ENCODE data around the gene RDH5. TPM values are rescaled to one million over a fixed set of nuclear protein-coding genes. Genes with fewer than 3 reads are reported as not detected.

The RDH5 gene
- total RNA-seq, 3 donors from 2014 or later = 18.9 to 90.9 (median 21.6) TPM

DNA sequence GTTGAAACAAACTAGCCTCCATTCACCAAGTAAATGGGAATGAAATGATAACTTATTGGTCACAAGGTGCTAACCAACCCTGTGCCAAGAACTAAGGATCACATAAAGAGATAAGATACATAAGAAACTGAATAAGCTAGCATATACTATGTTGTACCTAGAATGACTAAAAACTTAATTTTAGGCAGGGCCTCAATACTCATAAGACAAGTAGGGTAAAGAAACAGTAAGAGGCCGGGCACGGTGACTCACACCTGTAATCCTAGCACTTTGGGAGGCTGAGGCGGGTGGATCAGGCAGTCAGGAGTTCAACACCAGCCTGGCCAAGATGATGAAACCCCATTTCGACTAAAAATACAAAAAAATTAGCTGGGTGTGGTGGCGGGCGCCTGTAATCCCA is 40.5 kb downstream of the RDH5 start:
- no peak for TF ChIP-seq POLR2A (IDR thresholded peaks at IDR 0.05)
- TF ChIP-seq, protein P1, sequence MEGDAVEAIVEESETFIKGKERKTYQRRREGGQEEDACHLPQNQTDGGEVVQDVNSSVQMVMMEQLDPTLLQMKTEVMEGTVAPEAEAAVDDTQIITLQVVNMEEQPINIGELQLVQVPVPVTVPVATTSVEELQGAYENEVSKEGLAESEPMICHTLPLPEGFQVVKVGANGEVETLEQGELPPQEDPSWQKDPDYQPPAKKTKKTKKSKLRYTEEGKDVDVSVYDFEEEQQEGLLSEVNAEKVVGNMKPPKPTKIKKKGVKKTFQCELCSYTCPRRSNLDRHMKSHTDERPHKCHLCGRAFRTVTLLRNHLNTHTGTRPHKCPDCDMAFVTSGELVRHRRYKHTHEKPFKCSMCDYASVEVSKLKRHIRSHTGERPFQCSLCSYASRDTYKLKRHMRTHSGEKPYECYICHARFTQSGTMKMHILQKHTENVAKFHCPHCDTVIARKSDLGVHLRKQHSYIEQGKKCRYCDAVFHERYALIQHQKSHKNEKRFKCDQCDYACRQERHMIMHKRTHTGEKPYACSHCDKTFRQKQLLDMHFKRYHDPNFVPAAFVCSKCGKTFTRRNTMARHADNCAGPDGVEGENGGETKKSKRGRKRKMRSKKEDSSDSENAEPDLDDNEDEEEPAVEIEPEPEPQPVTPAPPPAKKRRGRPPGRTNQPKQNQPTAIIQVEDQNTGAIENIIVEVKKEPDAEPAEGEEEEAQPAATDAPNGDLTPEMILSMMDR (IDR thresholded peaks at IDR 0.05) = no peak
- TF ChIP-seq POLR2AphosphoS5 (IDR thresholded peaks at IDR 0.05) = no peak
- Histone ChIP-seq H3K9me3 (no peaks in the 10 kb centered on the region), H3K4me1 (no peaks in the 10 kb centered on the region), H3K4me3 (no peak overlapping the region), H3K27me3 (no peaks in the 10 kb centered on the region), H3K27ac (no peak overlapping the region), H3K36me3 (no peaks in the 10 kb centered on the region)
- no peak for DNase-seq (ENCODE audit: low spot score in 2 of 2)
- intact Hi-C loops (cut with DNase I; ENCODE audit: low total_unique reads) = no loop called here

- intact Hi-C loops (cut with DNase I; ENCODE audit: low total_unique reads) = no loop called here
- Histone ChIP-seq H3K4me3 (no peak overlapping the region), H3K27me3 (no peaks in the 10 kb centered on the region), H3K36me3 (no peaks in the 10 kb centered on the region), H3K9me3 (no peaks in the 10 kb centered on the region), H3K27ac (no peak overlapping the region), H3K4me1 (no peaks in the 10 kb centered on the region)
- TF ChIP-seq POLR2AphosphoS5 (IDR thresholded peaks at IDR 0.05) = no peak
- TF ChIP-seq, protein P1 (IDR thresholded peaks at IDR 0.05) = no peak
- no peak for TF ChIP-seq POLR2A (IDR thresholded peaks at IDR 0.05)
- no peak for DNase-seq (ENCODE audit: low spot score in 2 of 2)
Observed at GRCh38 chr12:55762646-55763045, 42.5 kb downstream of the RDH5 start.

- Histone ChIP-seq H3K9me3 (no peaks in the 10 kb centered on the region), H3K4me3 (no peak overlapping the region), H3K4me1 (no peaks in the 10 kb centered on the region), H3K27ac (no peak overlapping the region), H3K27me3 (no peaks in the 10 kb centered on the region), H3K36me3 (no peaks in the 10 kb centered on the region)
- intact Hi-C loops (cut with DNase I; ENCODE audit: low total_unique reads) = no loop called here
- TF ChIP-seq POLR2AphosphoS5 (IDR thresholded peaks at IDR 0.05) (no peak), POLR2A (IDR thresholded peaks at IDR 0.05) (no peak)
- TF ChIP-seq, protein P1 (IDR thresholded peaks at IDR 0.05) = no peak
- DNase-seq (ENCODE audit: low spot score in 2 of 2) = no peak
Observed at GRCh38 chr12:55765736-55766290, 45.6 kb downstream of the RDH5 start.

GRCh38 chr12:55767156-55767555 is 47.0 kb downstream of the RDH5 start:
- TF ChIP-seq POLR2AphosphoS5 (IDR thresholded peaks at IDR 0.05) = no peak
- TF ChIP-seq, protein P1 (IDR thresholded peaks at IDR 0.05) = no peak
- TF ChIP-seq POLR2A (IDR thresholded peaks at IDR 0.05) = no peak
- no peaks in the 10 kb centered on the region for H3K27me3 ChIP-seq
- H3K4me3 ChIP-seq = no peak overlapping the region
- intact Hi-C loops (cut with DNase I; ENCODE audit: low total_unique reads) = no loop called here
- DNase-seq (ENCODE audit: low spot score in 2 of 2) = no peak
- no peaks in the 10 kb centered on the region for H3K4me1 ChIP-seq
- no peaks in the 10 kb centered on the region for H3K36me3 ChIP-seq
- H3K9me3 ChIP-seq = no peaks in the 10 kb centered on the region
- H3K27ac ChIP-seq = no peak overlapping the region

DNA sequence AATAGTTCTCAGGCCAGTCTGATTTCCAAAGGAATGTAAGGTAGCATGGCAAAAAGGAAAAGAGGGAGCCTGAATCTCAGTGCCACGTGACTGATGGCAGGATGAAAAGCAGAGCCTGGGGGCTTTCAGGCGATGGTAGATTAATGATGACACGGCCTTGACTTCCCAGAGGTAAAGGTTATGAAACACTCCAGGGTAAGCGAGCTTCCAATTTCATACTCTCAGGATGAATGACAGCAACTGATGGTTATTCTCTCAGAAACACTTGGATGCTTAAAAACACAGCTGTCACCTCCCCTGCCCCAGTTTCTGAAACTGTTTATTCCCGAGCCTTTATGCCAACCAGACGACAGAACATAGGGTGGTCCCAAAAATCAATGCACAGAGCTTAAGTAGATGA is 51.5 kb downstream of the RDH5 start:
- no peak for DNase-seq (ENCODE audit: low spot score in 2 of 2)
- H3K36me3 ChIP-seq = no peaks in the 10 kb centered on the region
- no peaks in the 10 kb centered on the region for H3K9me3 ChIP-seq
- no peak overlapping the region for H3K27ac ChIP-seq
- intact Hi-C loops (cut with DNase I; ENCODE audit: low total_unique reads) = loop anchor here (1.0 kb wide), 1 partner anchor 27 kb away; no protein-coding TSS in a partner anchor
- no peak for TF ChIP-seq POLR2A (IDR thresholded peaks at IDR 0.05)
- TF ChIP-seq, protein P1 (IDR thresholded peaks at IDR 0.05) = no peak
- TF ChIP-seq POLR2AphosphoS5 (IDR thresholded peaks at IDR 0.05) = no peak
- no peak overlapping the region for H3K4me3 ChIP-seq
- no peaks in the 10 kb centered on the region for H3K4me1 ChIP-seq
- no peaks in the 10 kb centered on the region for H3K27me3 ChIP-seq

Other genes with a start within 250 kb of the RDH5 start
- gene OR6C68, start 228.0 kb upstream of the RDH5 start, total RNA-seq = not detected
- not detected for gene OR6C4, start 170.8 kb upstream of the RDH5 start, total RNA-seq
- gene OR2AP1, start 147.9 kb upstream of the RDH5 start, total RNA-seq = not detected
- not detected for gene OR10P1, start 83.5 kb upstream of the RDH5 start, total RNA-seq
- 100 to 1,000 TPM in 1 of 3 donors, 10 to 100 TPM in 2; 20.5 to 190 (median 33.1) TPM for gene ITGA7, start 12.5 kb upstream of the RDH5 start, total RNA-seq
- gene BLOC1S1, start 4.3 kb upstream of the RDH5 start, total RNA-seq = 100 to 1,000 TPM; 141 to 238 (median 162) TPM
- 100 to 1,000 TPM; 540 to 910 (median 777) TPM for gene CD63, start 8.6 kb downstream of the RDH5 start, total RNA-seq
- 1 to 10 TPM in 1 of 3 donors, under 1 TPM in 2; 0.64 to 1.6 (median 0.88) TPM for gene GDF11, start 22.7 kb downstream of the RDH5 start, total RNA-seq
- 10 to 100 TPM; 54.7 to 64.3 (median 55.3) TPM for gene SARNP, start 97.3 kb downstream of the RDH5 start, total RNA-seq
- gene ORMDL2, start 97.6 kb downstream of the RDH5 start, total RNA-seq = 10 to 100 TPM; 13.1 to 28.5 (median 21.0) TPM
- gene DNAJC14, start 109.2 kb downstream of the RDH5 start, total RNA-seq = 10 to 100 TPM; 31.0 to 46.2 (median 36.1) TPM
- gene MMP19, start 122.5 kb downstream of the RDH5 start, total RNA-seq = 10 to 100 TPM; 21.9 to 50.6 (median 47.9) TPM
- 10 to 100 TPM; 25.9 to 38.1 (median 33.0) TPM for gene PYM1, start 207.5 kb downstream of the RDH5 start, total RNA-seq
- gene DGKA, start 210.8 kb downstream of the RDH5 start, total RNA-seq = 10 to 100 TPM; 25.1 to 50.5 (median 44.2) TPM
- 10 to 100 TPM in 1 of 3 donors, 1 to 10 TPM in 2; 4.7 to 18.7 (median 7.4) TPM for gene PMEL, start 245.6 kb downstream of the RDH5 start, total RNA-seq
- 10 to 100 TPM in 2 of 3 donors, 1 to 10 TPM in 1; 8.2 to 27.2 (median 27.1) TPM for gene CDK2, start 246.4 kb downstream of the RDH5 start, total RNA-seq